ENCODE data around the gene BDP1. TPM values are rescaled to one million over a fixed set of nuclear protein-coding genes. Genes with fewer than 3 reads are reported as not detected.
"Not testable (repeated sequence)": the region's sequence is repeated elsewhere in the genome, so short reads cannot be mapped to it uniquely, and the experiment has no call there.

BDP1 gene
- total RNA-seq, 1 donor from 2014 or later, result 36.2 TPM

DNA sequence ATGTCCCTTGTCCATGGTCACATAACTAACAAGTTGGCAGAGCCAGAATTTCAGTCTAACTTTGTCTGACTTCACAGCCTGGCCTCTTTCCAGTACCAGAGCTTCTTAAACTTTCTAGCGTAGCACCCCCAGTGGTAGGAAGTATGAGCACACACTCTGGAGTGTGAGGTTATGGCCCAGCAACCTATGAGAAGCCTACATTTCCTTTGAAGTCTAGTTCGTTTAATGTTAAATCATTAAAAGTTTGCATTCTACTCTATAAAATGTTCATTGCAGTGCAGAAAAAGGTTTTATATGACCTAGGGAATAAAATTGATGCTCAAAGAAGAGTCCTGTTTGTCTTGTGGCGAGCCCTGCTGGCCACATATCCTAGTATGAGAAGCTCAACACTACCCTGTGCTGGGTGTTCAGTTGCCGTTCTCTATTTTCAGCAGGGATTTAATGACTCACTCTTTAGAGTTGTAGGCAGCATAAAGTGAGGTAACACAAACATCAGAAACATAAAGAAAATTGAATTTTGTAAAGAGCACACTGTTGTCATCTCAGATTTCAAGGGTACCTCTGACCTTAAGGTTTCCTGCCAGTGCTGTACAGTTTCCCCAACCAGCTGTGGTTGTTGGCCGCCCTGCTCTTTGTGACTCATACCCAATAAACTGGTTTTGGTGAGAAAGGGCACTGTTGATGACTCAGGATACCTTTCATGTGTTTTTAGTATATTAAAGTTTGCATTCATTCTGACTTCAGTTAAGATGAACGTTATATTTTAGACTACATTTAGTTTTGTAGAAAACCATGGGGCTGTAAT, 146.0 kb downstream of the BDP1 start:
- Histone ChIP-seq H3K27me3 (no peaks in the 10 kb centered on the region), H3K27ac (no peak overlapping the region), H3K79me2 (ENCODE audit: low read depth) (no peaks in the 10 kb centered on the region), H3K9me3 (ENCODE audit: low read depth) (no peaks in the 10 kb centered on the region), H3K9ac (no peak overlapping the region), H3F3A (ENCODE audit: low read depth) (no peaks in the 10 kb centered on the region), H3K4me2 (no peak overlapping the region), H3K4me1 (no peaks in the 10 kb centered on the region), H2AFZ (replicated peaks) (no peak overlapping the region), H3K4me3 (no peak overlapping the region), H4K20me1 (ENCODE audit: low read depth) (no peaks in the 10 kb centered on the region), H3K36me3 (no peaks in the 10 kb centered on the region)
- H3K4me1 Mint-ChIP-seq, result no peaks in the 10 kb centered on the region
- TF ChIP-seq EZH2 (IDR thresholded peaks at IDR 0.05) (no peak), EZH2phosphoT487 (IDR thresholded peaks at IDR 0.05) (no peak)
- TF ChIP-seq, protein P1, sequence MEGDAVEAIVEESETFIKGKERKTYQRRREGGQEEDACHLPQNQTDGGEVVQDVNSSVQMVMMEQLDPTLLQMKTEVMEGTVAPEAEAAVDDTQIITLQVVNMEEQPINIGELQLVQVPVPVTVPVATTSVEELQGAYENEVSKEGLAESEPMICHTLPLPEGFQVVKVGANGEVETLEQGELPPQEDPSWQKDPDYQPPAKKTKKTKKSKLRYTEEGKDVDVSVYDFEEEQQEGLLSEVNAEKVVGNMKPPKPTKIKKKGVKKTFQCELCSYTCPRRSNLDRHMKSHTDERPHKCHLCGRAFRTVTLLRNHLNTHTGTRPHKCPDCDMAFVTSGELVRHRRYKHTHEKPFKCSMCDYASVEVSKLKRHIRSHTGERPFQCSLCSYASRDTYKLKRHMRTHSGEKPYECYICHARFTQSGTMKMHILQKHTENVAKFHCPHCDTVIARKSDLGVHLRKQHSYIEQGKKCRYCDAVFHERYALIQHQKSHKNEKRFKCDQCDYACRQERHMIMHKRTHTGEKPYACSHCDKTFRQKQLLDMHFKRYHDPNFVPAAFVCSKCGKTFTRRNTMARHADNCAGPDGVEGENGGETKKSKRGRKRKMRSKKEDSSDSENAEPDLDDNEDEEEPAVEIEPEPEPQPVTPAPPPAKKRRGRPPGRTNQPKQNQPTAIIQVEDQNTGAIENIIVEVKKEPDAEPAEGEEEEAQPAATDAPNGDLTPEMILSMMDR (IDR thresholded peaks at IDR 0.05), result peak; percentile 79
- H3K36me3 Mint-ChIP-seq, result peaks cover 34% of the 10 kb centered on the region
- H3K4me3 Mint-ChIP-seq, result no peak overlapping the region
- H3K9me3 Mint-ChIP-seq, result no peaks in the 10 kb centered on the region
- H3K27me3 Mint-ChIP-seq (ENCODE audit: insufficient read depth, low read depth), result peaks cover 2% of the 10 kb centered on the region
- no peak overlapping the region for H3K27ac Mint-ChIP-seq
- peak; percentile 75 for DNase-seq (ENCODE audit: low spot score)

DNA sequence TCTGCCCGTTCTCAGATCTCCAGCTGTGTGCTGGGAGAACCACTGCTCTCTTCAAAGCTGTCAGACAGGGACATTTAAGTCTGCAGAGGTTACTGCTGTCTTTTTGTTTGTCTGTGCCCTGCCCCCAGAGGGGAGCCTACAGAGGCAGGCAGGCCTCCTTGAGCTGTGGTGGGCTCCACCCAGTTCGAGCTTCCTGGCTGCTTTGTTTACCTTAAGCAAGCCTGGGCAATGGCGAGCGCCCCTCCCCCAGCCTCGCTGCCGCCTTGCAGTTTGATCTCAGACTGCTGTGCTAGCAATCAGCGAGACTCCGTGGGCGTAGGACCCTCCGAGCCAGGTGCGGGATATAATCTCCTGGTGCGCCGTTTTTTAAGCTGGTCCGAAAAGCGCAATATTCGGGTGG, 154.5 kb downstream of the BDP1 start:
- H3K36me3 Mint-ChIP-seq, result peaks cover 12% of the 10 kb centered on the region
- H3K4me1 Mint-ChIP-seq; H3K27me3 ChIP-seq; H3K4me3 Mint-ChIP-seq; H3F3A ChIP-seq (ENCODE audit: low read depth); H3K9me3 ChIP-seq (ENCODE audit: low read depth); H3K36me3 ChIP-seq; H3K4me3 ChIP-seq; H3K27ac Mint-ChIP-seq; H3K79me2 ChIP-seq (ENCODE audit: low read depth); H3K4me1 ChIP-seq; H4K20me1 ChIP-seq (ENCODE audit: low read depth); H3K9ac ChIP-seq; H3K4me2 ChIP-seq; H3K9me3 Mint-ChIP-seq; H2AFZ ChIP-seq (replicated peaks); H3K27ac ChIP-seq; H3K27me3 Mint-ChIP-seq (ENCODE audit: insufficient read depth, low read depth); DNase-seq (ENCODE audit: low spot score): not testable (repeated sequence)

DNA sequence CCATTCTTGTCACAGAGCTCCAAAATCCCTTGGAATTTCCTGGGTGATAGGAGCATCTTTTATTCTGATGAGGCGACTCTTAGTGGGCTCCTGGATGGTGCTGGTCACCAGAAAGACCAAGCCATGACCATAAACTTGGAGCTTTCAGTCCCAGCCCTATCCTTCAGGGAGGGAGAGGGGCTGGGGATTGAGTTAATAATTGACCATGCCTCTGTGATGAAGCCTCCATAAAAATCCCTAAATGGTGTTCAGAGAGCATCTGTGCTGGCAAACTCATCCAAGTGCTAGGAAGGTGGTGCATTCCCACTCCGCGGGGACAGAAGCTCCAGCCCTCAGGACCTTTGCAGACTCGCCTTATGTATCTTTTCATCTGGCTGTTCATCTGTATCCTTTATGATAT, 160.4 kb downstream of the BDP1 start:
- Mint-ChIP-seq H3K4me3 (no peak overlapping the region), H3K27ac (no peak overlapping the region), H3K9me3 (peaks cover 1% of the 10 kb centered on the region), H3K27me3 (ENCODE audit: insufficient read depth, low read depth) (no peaks in the 10 kb centered on the region), H3K4me1 (no peaks in the 10 kb centered on the region), H3K36me3 (peaks cover 22% of the 10 kb centered on the region)
- no peak for TF ChIP-seq EZH2phosphoT487 (IDR thresholded peaks at IDR 0.05)
- TF ChIP-seq, protein P1 (IDR thresholded peaks at IDR 0.05), result no peak
- no peak for TF ChIP-seq EZH2 (IDR thresholded peaks at IDR 0.05)
- Histone ChIP-seq H3K4me1 (no peaks in the 10 kb centered on the region), H3F3A (ENCODE audit: low read depth) (no peaks in the 10 kb centered on the region), H4K20me1 (ENCODE audit: low read depth) (no peaks in the 10 kb centered on the region), H3K27ac (no peak overlapping the region), H3K27me3 (no peaks in the 10 kb centered on the region), H3K36me3 (no peaks in the 10 kb centered on the region), H3K4me3 (no peak overlapping the region), H2AFZ (replicated peaks) (no peak overlapping the region), H3K9ac (no peak overlapping the region), H3K4me2 (no peak overlapping the region), H3K9me3 (ENCODE audit: low read depth) (peaks cover 1% of the 10 kb centered on the region), H3K79me2 (ENCODE audit: low read depth) (no peaks in the 10 kb centered on the region)
- no peak for DNase-seq (ENCODE audit: low spot score)

Small RNA genes within 50 kb of the gene (small RNA-seq; reads per million reads assigned to genes)
- gene HMGN1P12, result not detected

Other genes with a start within 250 kb of the BDP1 start
- gene MCCC2, start 131.7 kb downstream of the BDP1 start, total RNA-seq (ENCODE audit: low replicate concordance), result 19.8 and 20.3 TPM in 2 replicates

All from neural progenitor cell (in vitro differentiated cells).